Lung (tissue), 12 donors: ENCODE measurements around the gene SLC6A2. TPM values are rescaled to one million over a fixed set of nuclear protein-coding genes. Genes with fewer than 3 reads are reported as not detected.

Experiments used
- ATAC-seq: fragments of 200-7000 bp; cut with Tn5 transposase; one replicate; pipeline ENCODE4 v1.9.1; 2020; ENCODE audit warnings: moderate number of reproducible peaks; ENCODE audit not compliant: insufficient read depth, low FRiP score
- DNase-seq, 3 donors: peaks; one replicate each; pipeline ENCODE4 v3.0.0-alpha.2; 2013 to 2017
- H3K27ac ChIP-seq, 2 donors: one replicate each; pipeline ENCODE4 v1.5.1; 2013; ENCODE audit warnings: mild to moderate bottlenecking in 2 of 2, moderate library complexity in 2 of 2, control low read depth in 1 of 2, inconsistent platforms in 1 of 2, low read depth in 1 of 2, low read length in 1 of 2
- H3K27me3 ChIP-seq, 3 donors: one replicate each; pipeline ENCODE4 v1.5.1; 2013; ENCODE audit warnings: low read length in 2 of 3; ENCODE audit not compliant: control insufficient read depth in 3 of 3, insufficient read depth in 3 of 3
- H3K36me3 ChIP-seq, 4 donors: one replicate each; pipeline ENCODE4 v1.5.1; 2013; ENCODE audit warnings: low read length in 4 of 4, mild to moderate bottlenecking in 1 of 4, moderate library complexity in 1 of 4; ENCODE audit not compliant: control insufficient read depth in 4 of 4, insufficient read depth in 4 of 4
- H3K4me1 ChIP-seq, 5 donors: one replicate each; pipeline ENCODE4 v1.5.1; 2013; ENCODE audit warnings: low read length in 5 of 5, mild to moderate bottlenecking in 2 of 5, moderate library complexity in 1 of 5; ENCODE audit not compliant: control insufficient read depth in 5 of 5, insufficient read depth in 5 of 5
- H3K4me3 ChIP-seq: one replicate; pipeline ENCODE4 v1.5.1; 2013; ENCODE audit warnings: mild to moderate bottlenecking, control low read depth, moderate library complexity
- H3K9ac ChIP-seq, 2 donors: one replicate each; pipeline ENCODE4 v1.5.1; 2013; ENCODE audit warnings: low read length in 2 of 2, control low read depth in 1 of 2; ENCODE audit not compliant: insufficient read depth in 1 of 2
- H3K9me3 ChIP-seq, 4 donors: one replicate each; pipeline ENCODE4 v1.5.1; 2013; ENCODE audit warnings: low read length in 3 of 4, mild to moderate bottlenecking in 1 of 4, moderate library complexity in 1 of 4; ENCODE audit not compliant: control insufficient read depth in 4 of 4, insufficient read depth in 3 of 4
- CTCF ChIP-seq: IDR thresholded peaks from 2 replicates; pipeline ENCODE4 v1.5.1; 2012; ENCODE audit warnings: mild to moderate bottlenecking; ENCODE audit errors: control extremely low read depth, extremely low read depth
- WGBS, 2 donors: extraction: QIAGEN DNeasy Blood & Tissue Kit; methylation state at CpG; one replicate each; pipeline ENCODE4 v1.1.7; 2013; 5-methylcytosine and 5-hydroxymethylcytosine counted together
- polyA plus RNA-seq, 2 donors: library from polyadenylated mRNA; stranded (reverse); fragments of 200-250 nt; gene quantifications; one replicate each; pipeline ENCODE4 v1.2.1, GENCODE V29; 2013
- total RNA-seq, 2 donors: library from RNA; depleted of rRNA in 1 of 2; stranded (reverse); fragments of >200 nt in 1 of 2; gene quantifications; one replicate each; pipeline ENCODE4 v1.2.1, GENCODE V29; 2014 to 2021
- donor health status: control.
- donor health status: control.
- donor health status: Bipolar disorder and iron deficiency.
- donor health status: healthy.
- donor health status: DM: yes; HTN: yes; CAD: no.

Gene SLC6A2
- total and polyA plus RNA-seq, 4 donors = 0.02 to 0.26 TPM; not detected in 2

DNA sequence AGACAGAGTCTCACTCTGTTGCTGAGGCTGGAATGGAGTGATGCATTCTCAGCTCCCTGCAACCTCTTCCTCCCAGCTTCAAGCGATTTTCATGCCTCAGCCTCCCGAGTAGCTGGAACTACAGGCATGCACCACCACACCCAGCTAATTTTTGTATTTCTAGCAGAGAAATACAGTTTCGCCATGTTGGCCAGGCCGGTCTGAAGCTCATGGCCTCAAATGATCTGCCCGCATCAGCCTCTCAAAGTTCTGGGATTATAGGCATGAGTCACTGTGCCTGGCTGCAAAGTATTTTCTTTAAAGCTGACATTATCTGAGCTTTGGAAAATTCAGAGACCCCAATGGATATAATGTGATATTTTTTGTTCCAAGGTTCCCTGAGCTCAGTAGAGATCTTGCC is 31.1 kb upstream of the SLC6A2 start:
- no peak for ATAC-seq
- no peak overlapping the region for H3K27ac ChIP-seq
- no peaks in the 10 kb centered on the region for H3K27me3 ChIP-seq
- H3K4me1 ChIP-seq = no peaks in the 10 kb centered on the region
- H3K36me3 ChIP-seq = no peaks in the 10 kb centered on the region
- no peak for TF ChIP-seq CTCF
- WGBS, 2 donors = 95 to 99% methylated on average over 5 of the region's 5 CpGs
- no peak overlapping the region for H3K4me3 ChIP-seq
- no peak for DNase-seq
- H3K9me3 ChIP-seq = peaks cover 0 to 2% (median 0%) of the 10 kb centered on the region in 4 donors
- H3K9ac ChIP-seq = no peak overlapping the region

DNA sequence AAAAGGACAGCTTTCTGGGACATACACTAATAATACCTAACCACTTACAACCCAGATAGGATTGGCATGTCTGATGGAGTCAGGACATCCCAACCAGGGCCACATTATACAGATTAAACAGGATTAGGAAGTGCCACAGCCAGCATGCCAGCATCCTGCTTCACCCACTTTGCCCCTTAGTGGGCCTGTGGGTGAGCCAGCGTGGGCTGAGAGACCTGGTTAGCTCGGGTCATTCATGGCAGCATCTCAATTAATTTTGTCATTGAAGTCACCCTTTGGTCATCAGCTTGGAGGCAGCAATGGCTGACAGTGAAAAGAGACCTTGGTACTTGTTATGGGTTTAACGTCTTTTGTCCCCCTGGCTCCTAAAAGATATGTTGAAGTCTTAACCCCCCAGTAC is 29.9 kb upstream of the SLC6A2 start:
- peaks cover 0 to 2% (median 0%) of the 10 kb centered on the region in 4 donors for H3K9me3 ChIP-seq
- DNase-seq (no peak), ATAC-seq (no peak)
- no peak for TF ChIP-seq CTCF
- H3K27ac ChIP-seq = no peak overlapping the region
- 83 to 88% methylated on average over 3 of the region's 3 CpGs for WGBS, 2 donors
- no peaks in the 10 kb centered on the region for H3K27me3 ChIP-seq
- H3K36me3 ChIP-seq = no peaks in the 10 kb centered on the region
- H3K9ac ChIP-seq = no peak overlapping the region
- H3K4me1 ChIP-seq = no peaks in the 10 kb centered on the region
- H3K4me3 ChIP-seq = no peak overlapping the region

DNA sequence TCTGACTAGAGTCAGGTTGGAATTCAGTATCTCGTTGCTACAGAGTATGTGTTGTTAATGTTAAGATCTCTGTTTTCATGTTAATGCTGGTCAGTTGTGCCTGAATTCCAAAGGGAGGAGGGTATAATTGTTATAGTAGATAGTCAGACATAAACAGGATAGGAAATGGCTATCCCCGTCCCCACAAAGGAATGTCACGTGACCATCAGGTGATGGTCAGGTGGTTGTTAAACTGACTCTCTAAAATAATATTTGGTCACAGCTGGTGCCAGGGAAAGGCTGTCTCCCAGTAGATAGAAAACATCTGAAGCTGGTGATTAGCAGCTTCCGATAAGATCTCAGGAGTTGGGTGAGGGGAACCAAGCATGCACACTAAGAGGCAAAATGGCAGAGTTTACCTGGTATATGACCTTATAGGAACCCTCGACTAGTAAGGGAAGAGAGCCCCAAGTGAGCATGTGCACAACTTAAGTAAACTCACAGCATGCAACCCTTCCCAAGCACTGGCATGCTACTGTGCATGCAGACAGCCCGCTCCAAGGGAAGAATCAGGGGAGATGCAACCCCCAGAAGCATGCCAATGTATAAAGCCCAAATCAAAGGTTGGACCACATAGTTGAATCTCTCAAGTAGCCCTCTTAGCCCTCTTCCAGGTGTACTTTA is 27.4 kb upstream of the SLC6A2 start:
- H3K27ac ChIP-seq = no peak overlapping the region
- no peak for TF ChIP-seq CTCF
- ATAC-seq = no peak
- 75 to 83% methylated on average over 6 of the region's 6 CpGs for WGBS, 2 donors
- no peaks in the 10 kb centered on the region for H3K4me1 ChIP-seq
- no peaks in the 10 kb centered on the region for H3K27me3 ChIP-seq
- no peak overlapping the region for H3K9ac ChIP-seq
- no peak overlapping the region for H3K4me3 ChIP-seq
- H3K9me3 ChIP-seq = peaks cover 0 to 4% (median 2%) of the 10 kb centered on the region in 4 donors
- H3K36me3 ChIP-seq = no peaks in the 10 kb centered on the region
- DNase-seq = no peak

- Histone ChIP-seq H3K27me3 (no peaks in the 10 kb centered on the region), H3K27ac (no peak overlapping the region), H3K9me3 (peaks cover 0 to 4% (median 2%) of the 10 kb centered on the region in 4 donors), H3K4me3 (no peak overlapping the region), H3K36me3 (no peaks in the 10 kb centered on the region), H3K9ac (no peak overlapping the region), H3K4me1 (peaks cover 0 to 1% (median 0%) of the 10 kb centered on the region in 5 donors)
- ATAC-seq (no peak), DNase-seq (no peak)
- no peak for TF ChIP-seq CTCF
Observed at GRCh38 chr16:55630774-55631173, 25.0 kb upstream of the SLC6A2 start.
